ENCODE measurements around the gene SCMH1.

DNA sequence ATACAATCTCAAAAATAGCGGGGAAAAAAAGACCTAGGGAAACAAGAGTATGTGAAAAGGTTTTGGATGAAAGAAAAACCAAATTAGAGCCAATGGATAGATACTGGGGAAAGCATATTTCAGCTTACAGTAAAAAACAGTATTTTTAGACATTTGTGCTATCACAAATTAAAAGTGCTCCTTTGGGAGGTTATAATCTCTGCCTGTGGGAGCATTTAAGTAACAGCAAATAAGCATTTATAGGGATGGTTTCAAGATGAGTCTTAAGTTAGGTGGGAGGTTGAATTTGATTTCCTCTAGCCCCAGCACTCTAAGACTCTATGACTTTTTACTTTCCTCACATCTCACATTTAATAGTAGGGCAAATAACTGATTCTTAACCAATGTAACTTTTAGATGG lies 141.0 kb downstream of the SCMH1 start:
- TF ChIP-seq, protein P1, sequence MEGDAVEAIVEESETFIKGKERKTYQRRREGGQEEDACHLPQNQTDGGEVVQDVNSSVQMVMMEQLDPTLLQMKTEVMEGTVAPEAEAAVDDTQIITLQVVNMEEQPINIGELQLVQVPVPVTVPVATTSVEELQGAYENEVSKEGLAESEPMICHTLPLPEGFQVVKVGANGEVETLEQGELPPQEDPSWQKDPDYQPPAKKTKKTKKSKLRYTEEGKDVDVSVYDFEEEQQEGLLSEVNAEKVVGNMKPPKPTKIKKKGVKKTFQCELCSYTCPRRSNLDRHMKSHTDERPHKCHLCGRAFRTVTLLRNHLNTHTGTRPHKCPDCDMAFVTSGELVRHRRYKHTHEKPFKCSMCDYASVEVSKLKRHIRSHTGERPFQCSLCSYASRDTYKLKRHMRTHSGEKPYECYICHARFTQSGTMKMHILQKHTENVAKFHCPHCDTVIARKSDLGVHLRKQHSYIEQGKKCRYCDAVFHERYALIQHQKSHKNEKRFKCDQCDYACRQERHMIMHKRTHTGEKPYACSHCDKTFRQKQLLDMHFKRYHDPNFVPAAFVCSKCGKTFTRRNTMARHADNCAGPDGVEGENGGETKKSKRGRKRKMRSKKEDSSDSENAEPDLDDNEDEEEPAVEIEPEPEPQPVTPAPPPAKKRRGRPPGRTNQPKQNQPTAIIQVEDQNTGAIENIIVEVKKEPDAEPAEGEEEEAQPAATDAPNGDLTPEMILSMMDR (IDR thresholded peaks at IDR 0.05), result no peak
- TF ChIP-seq EP300 (IDR thresholded peaks at IDR 0.05), result no peak

All from tibial nerve (tissue), 4 donors.